GM12891 (cell line): ENCODE data around the gene OTOA.

Source experiments
- PAX5 ChIP-seq: IDR thresholded peaks from 2 replicates; pipeline ENCODE4 v1.6.1; 2011; ENCODE audit warnings: low read length, moderate library complexity, mild to moderate bottlenecking; ENCODE audit not compliant: insufficient read depth, severe bottlenecking
- POLR2A ChIP-seq: IDR thresholded peaks from 2 replicates; pipeline ENCODE4 v1.6.1; 2011; ENCODE audit warnings: low read depth, low read length, control low read depth
- POLR2AphosphoS5 ChIP-seq: IDR thresholded peaks from 2 replicates; pipeline ENCODE4 v1.6.1; 2011; ENCODE audit warnings: low read depth, low read length, control low read depth
- SPI1 ChIP-seq: IDR thresholded peaks from 2 replicates; pipeline ENCODE4 v1.6.1; 2011; ENCODE audit warnings: low read depth, low read length, control low read depth
- TAF1 ChIP-seq: IDR thresholded peaks from 2 replicates; pipeline ENCODE4 v1.6.1; 2011; ENCODE audit warnings: low read depth, low read length, control low read depth

DNA sequence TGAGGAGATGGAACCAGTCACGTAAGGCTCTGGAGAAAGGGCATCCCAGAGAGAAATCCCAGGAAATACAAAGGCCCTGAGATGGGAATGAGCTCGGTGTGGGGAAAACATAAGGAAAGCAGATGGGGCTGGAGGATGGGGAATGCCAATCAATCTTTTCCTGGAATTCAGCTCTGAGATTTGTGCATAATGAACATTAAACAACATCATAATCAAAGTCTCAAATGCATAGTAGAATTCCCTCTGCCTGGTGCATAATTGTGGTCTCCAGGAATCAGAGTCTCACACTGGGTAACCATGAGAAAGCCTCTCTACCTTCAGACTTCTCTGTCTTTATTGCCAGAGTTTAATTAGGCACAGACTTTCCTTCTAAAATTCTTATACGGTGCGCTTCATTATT, 30.8 kb downstream of the OTOA start:
- TF ChIP-seq PAX5 (no peak), POLR2A (no peak), POLR2AphosphoS5 (no peak), TAF1 (no peak), SPI1 (no peak)
